GM18502 (cell line): ENCODE data around the gene STON2.
"Not testable (repeated sequence)": the region's sequence is repeated elsewhere in the genome, so short reads cannot be mapped to it uniquely, and the experiment has no call there.

Experiments used
- ATAC-seq: cut with Tn5 transposase; IDR thresholded peaks from one replicate; pipeline ENCODE4 v1.9.1; 2021; ENCODE audit warnings: mild to moderate bottlenecking; ENCODE audit not compliant: unreplicated experiment, poor library complexity

STON2 gene

GRCh38 chr14:81275305-81276072 lies 124.6 kb downstream of the STON2 start:
- no peak for ATAC-seq

- no peak for ATAC-seq
These were observed 126.1 kb downstream of the STON2 start for GRCh38 chr14:81273961-81274575.

DNA sequence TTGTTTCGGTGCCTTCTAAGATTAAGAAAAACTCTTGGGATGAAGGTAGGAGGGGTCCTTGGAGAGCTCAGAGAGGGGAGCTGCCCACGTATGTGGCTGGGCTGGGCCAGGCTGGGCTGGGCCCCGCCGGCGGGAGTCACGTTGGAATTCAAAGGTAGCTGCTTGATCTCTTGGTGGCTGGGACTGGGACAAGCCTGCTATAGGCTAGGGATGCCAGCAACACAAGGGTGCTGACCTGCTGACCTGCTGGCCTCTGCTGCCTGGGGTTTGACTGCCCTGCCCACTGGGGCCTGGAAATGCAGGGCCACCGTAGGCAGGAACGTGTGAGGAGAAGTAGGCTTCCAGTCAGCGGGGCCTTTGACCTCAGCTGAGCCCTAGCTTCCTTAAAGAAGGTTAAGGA lies 126.6 kb downstream of the STON2 start:
- no peak for ATAC-seq

DNA sequence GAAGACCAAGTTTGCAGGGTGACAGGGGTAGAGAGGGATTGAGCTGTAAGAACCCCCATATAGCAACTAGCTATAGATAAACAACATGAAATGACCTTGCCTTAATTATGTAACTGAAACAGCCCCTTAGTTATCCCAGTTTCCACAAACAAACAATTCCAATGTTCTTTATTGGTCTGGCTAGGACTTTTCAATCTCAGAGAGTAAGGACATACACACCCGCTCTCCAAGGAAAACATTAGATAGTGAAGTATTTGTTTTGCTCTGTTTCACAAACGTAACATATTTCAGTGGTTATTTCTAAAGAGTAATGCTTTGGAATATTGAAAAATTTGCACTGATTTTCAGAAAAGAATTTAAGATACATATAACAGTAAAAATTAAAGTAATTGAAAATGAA lies 127.8 kb downstream of the STON2 start:
- ATAC-seq = no peak

DNA sequence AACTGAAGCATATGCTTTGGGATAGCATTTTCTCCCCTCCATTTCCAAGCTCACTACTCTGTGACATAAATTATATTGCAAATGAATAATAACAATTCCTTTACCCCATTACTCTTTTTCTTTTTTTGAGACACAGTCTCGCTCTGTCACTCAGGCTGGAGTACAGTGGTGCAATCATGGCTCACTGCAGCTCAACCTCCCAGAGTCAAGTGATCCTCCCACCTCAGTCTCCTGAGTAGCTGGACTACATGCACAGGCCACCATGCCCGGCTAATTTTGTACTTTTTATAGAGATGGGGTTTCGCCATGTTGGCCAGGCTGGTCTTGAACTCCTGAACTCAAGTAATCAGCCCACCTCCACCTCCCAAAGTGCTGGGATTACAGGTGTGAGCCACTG lies 130.1 kb downstream of the STON2 start:
- no peak for ATAC-seq

- ATAC-seq = peak; percentile 84
These were observed 130.8 kb downstream of the STON2 start for GRCh38 chr14:81269100-81269978.

DNA sequence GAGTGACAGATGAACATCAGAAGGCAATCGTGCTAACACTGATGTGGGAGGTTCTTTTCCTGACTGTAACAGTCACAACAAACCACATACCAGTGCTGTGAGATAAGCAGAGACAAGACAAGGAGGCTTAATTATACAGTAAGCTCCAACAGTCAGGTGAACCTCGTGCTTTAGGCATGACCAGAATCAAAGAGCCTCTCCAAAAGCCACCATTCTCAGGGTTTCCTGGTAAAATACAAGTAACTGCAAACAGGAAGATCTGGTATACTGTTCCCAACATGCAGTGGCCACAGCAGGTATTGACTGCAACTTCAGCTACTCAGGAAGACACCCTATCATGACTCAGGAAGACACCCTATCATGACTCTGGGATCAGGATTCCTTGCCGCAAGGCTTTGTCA lies 132.1 kb downstream of the STON2 start:
- peak; percentile 48 for ATAC-seq

GRCh38 chr14:81265636-81266169 lies 134.4 kb downstream of the STON2 start:
- ATAC-seq = no peak

- ATAC-seq = no peak
These were observed 135.5 kb downstream of the STON2 start for GRCh38 chr14:81264671-81265070.

DNA sequence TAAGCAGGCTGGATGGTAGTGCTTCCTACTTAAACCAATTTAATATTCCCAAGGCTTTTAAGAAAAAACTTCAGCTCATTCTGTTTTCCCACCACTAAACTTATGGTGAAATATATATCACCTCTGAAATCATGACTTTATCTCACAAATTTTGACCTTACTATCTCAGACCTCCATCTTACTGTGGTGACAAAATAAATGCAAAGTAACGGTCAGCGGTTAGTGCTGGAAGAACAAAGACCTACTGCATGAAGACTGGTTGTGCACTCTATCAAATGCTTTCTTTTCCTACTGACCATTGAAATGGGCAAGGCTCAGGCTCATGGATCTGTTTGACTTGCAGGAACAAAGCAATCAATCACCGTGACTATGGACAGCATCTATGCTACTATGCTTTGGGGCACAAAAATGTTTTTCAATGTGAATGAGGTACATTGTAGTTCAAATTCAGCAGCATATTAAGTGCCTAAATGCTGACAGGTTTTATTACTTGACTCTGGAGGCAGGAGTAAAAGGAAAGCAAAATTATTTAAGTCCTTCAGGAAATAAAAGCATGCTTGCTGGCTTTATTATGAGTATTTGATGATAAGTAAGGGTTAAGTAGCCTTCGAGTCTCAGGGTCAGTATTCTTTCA lies 136.2 kb downstream of the STON2 start:
- ATAC-seq = no peak

DNA sequence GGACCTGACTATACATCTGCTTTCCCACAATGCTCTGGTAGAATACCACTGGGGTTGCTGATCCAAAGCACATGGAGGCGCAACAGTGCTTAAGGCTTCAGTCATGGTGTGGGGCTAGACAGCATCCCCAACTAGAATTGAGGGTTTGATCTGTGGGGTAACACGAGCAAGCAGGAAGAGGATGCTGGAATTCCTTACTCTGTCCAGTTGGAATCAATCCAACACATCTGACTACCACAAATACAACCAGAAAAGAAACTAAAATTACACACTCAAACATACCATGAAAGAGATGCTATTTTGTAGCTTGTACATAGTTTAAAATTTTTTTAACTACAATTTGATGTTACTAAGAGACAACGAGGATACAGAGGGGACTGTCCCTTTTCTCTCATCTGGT lies 138.9 kb downstream of the STON2 start:
- no peak for ATAC-seq

DNA sequence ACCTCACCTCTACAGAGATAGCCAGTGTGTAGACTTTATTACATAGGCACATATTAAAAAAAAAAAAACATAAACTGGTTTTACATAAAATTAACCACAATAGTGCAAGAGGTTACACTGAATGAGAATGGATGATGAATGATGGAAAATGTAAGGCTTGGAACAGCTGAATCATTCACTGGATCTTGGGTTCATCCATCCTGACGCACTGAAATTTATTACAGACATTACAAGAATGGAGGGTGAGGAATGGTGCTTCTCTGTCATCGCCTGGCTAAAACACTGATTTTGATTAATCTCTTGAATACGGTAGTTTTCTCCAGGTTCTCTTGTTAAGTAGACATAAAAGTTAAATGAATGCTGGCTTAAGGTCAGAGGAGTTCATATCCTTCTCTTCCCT lies 139.4 kb downstream of the STON2 start:
- no peak for ATAC-seq

- peak; percentile 73 for ATAC-seq
These were observed 143.7 kb downstream of the STON2 start for GRCh38 chr14:81256289-81256960.

GRCh38 chr14:81252278-81252677 lies 147.8 kb downstream of the STON2 start:
- no peak for ATAC-seq

- no peak for ATAC-seq
These were observed 152.8 kb downstream of the STON2 start for GRCh38 chr14:81247271-81247766.

DNA sequence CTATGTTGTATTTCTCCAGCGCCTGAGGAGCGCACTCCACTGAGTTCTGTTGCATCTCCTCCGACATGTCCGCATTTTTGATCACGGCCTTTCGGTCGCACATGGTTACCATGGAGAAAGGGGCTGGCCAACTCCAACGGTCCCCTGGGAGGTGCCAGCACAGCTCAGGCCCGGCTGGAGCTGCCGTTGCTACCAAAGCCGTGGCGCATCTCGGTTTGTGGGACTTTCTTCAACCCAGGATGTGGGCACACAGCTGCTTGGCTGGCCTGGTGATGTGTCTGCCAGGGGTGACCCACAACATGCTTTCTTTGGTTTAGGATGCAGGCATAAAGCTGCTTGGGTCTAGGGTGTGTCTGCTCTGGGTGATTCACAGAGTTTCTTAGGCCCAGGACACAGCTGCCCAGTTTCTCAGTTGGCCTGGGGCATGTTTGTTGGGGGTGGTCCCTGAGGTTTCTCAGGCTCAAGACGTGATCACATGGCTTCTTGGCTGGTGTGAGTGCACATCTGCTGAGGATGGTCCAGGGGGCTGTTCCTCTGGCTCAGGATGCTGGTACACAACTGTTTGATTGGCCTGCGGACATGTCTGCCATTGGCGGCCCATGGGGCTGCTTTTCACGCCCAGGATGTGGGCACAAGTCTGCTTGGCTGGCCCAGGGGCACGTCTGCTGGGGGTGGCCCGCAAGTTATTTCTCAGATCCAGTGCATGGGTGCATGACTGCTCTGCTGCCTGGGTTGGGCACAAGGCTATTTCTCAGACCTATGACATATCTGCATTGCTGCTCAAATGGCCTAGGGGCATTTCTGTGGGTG lies 153.5 kb downstream of the STON2 start:
- no peak for ATAC-seq

GRCh38 chr14:81245771-81246170 lies 154.4 kb downstream of the STON2 start:
- no peak for ATAC-seq

DNA sequence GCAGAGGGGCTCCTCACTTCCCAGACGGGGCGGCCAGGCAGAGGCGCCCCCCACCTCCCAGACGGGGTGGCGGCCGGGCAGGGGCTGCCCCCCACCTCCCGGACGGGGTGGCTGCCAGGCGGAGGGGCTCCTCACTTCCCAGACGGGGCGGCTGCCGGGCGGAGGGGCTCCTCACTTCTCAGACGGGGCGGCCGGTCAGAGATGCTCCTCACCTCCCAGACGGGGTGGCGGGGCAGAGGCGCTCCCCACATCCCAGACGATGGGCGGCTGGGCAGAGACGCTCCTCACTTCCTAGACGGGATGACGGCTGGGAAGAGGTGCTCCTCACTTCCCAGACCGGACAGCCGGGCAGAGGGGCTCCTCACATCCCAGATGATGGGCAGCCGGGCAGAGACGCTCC lies 155.7 kb downstream of the STON2 start:
- ATAC-seq = not testable (repeated sequence)

- no peak for ATAC-seq
These were observed 156.6 kb downstream of the STON2 start for GRCh38 chr14:81243499-81243898.
